Activated CD4-positive, alpha-beta T cell treated with anti-CD3 and anti-CD28 coated beads, Interleukin-2, amount 10 ng/mL, durations not matched to agents 7 days and 5 days (primary cell): ENCODE data around the gene PTPRU. TPM values are rescaled to one million over a fixed set of nuclear protein-coding genes. Genes with fewer than 3 reads are reported as not detected.

Experiments
- CTCF ChIA-PET: fragments of 350-600 bp; sonication (Branson Sonifier 250); formaldehyde crosslinking; loops from one replicate; lab custom pipeline; 2021; ENCODE audit warnings: antibody characterized with exemption; lab: Charles Lee
- POLR2A ChIA-PET: fragments of 350-600 bp; sonication (Branson Sonifier 250); formaldehyde crosslinking; loops from one replicate; lab custom pipeline; 2021; ENCODE audit warnings: antibody characterized with exemption; lab: Charles Lee
- DNase-seq: peaks from one replicate; pipeline ENCODE4 v3.0.0-alpha.2; 2020
- H3K27ac Mint-ChIP-seq: one replicate; pipeline ENCODE4 v1.8.0; 2021; ENCODE audit warnings: mild to moderate bottlenecking, moderate library complexity, mixed read lengths
- H3K27me3 Mint-ChIP-seq: one replicate; pipeline ENCODE4 v1.8.0; 2021; ENCODE audit warnings: mixed read lengths
- H3K36me3 Mint-ChIP-seq: one replicate; pipeline ENCODE4 v1.8.0; 2021; ENCODE audit warnings: low read depth, mixed read lengths
- H3K4me1 Mint-ChIP-seq: one replicate; pipeline ENCODE4 v1.8.0; 2021; ENCODE audit warnings: mixed read lengths
- H3K4me3 Mint-ChIP-seq: one replicate; pipeline ENCODE4 v1.8.0; 2021; ENCODE audit warnings: mild to moderate bottlenecking, moderate library complexity, mixed read lengths
- H3K9me3 Mint-ChIP-seq: one replicate; pipeline ENCODE4 v1.8.0; 2021; ENCODE audit warnings: mixed read lengths
- total RNA-seq, 2 experiments: library from RNA; stranded (reverse); gene quantifications; one replicate each; pipeline ENCODE4 v1.2.3, GENCODE V29; 2021

PTPRU gene
- total RNA-seq, 2 experiments from 2014 or later = 0.22 to 0.31 TPM

- no peaks in the 10 kb centered on the region for H3K4me1 Mint-ChIP-seq
- no peak for DNase-seq
- CTCF ChIA-PET = interaction anchor here (1.2 kb wide), 1 partner anchor 10 kb away, joined by 3 read pairs; no protein-coding TSS in a partner anchor
- H3K27ac Mint-ChIP-seq = no peak overlapping the region
- no peak overlapping the region for H3K4me3 Mint-ChIP-seq
- H3K36me3 Mint-ChIP-seq = no peaks in the 10 kb centered on the region
- no peaks in the 10 kb centered on the region for H3K9me3 Mint-ChIP-seq
- H3K27me3 Mint-ChIP-seq = no peaks in the 10 kb centered on the region
- POLR2A ChIA-PET = no interaction called here
Observed at GRCh38 chr1:29322861-29323585, 86.7 kb downstream of the PTPRU start.

DNA sequence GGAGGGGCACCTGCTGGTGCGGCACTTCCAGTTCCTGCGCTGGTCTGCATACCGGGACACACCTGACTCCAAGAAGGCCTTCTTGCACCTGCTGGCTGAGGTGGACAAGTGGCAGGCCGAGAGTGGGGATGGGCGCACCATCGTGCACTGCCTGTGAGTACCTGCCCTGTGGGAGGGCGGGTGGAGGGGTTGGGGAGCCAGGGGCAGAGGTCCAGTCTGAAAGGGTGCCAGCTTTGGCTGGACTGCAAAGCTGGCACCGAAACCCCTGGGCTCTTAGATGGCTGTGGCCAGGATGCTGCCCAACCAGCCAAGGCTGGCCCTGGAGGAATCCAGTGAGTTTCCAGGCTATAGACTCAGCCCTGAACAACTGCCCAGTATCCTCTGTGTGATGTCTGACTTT is 87.3 kb downstream of the PTPRU start:
- ChIA-PET POLR2A (no interaction called here), CTCF (interaction anchor here (1.2 kb wide), 1 partner anchor 10 kb away, joined by 3 read pairs; no protein-coding TSS in a partner anchor)
- no peaks in the 10 kb centered on the region for H3K4me1 Mint-ChIP-seq
- H3K27ac Mint-ChIP-seq = no peak overlapping the region
- H3K4me3 Mint-ChIP-seq = no peak overlapping the region
- H3K27me3 Mint-ChIP-seq = no peaks in the 10 kb centered on the region
- DNase-seq = no peak
- H3K9me3 Mint-ChIP-seq = no peaks in the 10 kb centered on the region
- H3K36me3 Mint-ChIP-seq = no peaks in the 10 kb centered on the region

DNA sequence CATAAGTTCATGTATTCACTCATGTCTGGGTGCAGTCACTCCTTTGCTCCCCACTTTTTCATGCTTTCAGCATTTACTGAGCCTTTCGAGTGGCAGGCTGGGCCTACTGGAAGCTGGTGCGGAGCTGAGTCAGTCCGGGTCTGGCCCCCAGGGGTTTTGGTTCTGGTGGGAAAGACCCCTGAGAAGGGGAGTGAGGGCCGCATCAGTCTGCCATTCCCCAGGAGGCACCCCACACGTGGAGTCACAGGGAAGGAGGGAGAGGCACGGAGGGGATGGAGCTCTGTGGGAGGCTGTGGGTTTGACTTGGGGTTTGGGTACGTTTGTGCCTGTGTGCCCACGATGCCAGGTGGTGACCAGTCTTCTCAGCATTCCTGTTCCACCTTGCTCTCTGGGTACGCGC is 87.9 kb downstream of the PTPRU start:
- no peak for DNase-seq
- Mint-ChIP-seq H3K9me3 (no peaks in the 10 kb centered on the region), H3K36me3 (no peaks in the 10 kb centered on the region), H3K27ac (no peak overlapping the region), H3K4me3 (no peak overlapping the region), H3K27me3 (no peaks in the 10 kb centered on the region), H3K4me1 (no peaks in the 10 kb centered on the region)
- ChIA-PET POLR2A (no interaction called here), CTCF (no interaction called here)

DNA sequence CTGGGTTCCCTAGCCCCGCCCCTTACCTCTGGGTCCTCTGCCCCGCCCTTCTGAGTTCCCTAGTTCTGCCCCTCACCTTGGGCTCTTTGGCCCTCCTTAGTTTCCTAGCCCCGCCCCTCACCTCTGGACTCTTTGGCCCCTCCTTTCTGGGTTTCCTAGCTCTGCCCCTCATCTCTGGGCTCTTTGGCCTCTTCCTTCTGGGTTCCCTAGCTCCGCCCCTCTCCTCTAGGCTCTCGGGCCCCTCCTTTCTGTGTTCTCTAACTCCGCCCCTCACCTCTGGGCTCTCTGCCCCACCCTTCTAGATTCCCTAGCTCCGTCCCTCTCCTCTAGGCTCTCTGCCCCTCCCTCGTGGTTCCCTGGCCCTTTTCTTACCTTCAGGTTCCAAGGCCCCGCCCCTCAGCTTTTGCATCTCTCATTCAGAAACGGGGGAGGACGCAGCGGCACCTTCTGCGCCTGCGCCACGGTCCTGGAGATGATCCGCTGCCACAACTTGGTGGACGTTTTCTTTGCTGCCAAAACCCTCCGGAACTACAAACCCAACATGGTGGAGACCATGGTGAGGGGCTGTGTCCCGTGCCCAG is 88.5 kb downstream of the PTPRU start:
- no peaks in the 10 kb centered on the region for H3K27me3 Mint-ChIP-seq
- no peak for DNase-seq
- no peaks in the 10 kb centered on the region for H3K4me1 Mint-ChIP-seq

DNA sequence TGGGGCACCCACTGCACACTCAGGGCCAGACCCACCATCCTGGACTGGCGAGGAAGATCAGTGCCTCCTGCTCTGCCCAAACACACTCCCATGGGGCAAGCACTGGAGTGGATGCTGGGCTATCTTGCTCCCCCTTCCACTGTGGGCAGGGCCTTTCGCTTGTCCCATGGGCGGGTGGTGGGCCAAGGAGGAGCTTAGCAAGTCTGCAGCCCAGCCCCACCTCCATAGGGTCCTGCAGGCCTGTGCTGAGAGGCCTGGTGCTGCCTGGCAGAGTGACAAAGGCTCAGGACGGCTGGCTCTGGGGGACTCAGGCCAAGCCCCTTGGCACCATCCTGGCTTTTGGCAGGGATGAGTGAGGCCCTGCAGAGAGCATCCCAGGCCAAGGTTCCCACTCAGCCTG is 89.4 kb downstream of the PTPRU start:
- ChIA-PET POLR2A (no interaction called here), CTCF (no interaction called here)
- H3K36me3 Mint-ChIP-seq = no peaks in the 10 kb centered on the region
- DNase-seq = no peak
- H3K27ac Mint-ChIP-seq = no peak overlapping the region
- H3K4me1 Mint-ChIP-seq = no peaks in the 10 kb centered on the region
- H3K4me3 Mint-ChIP-seq = no peak overlapping the region
- H3K9me3 Mint-ChIP-seq = no peaks in the 10 kb centered on the region
- H3K27me3 Mint-ChIP-seq = no peaks in the 10 kb centered on the region

More for the DNA sequence above, 88.5 kb downstream of the PTPRU start:
- CTCF ChIA-PET = no interaction called here
- POLR2A ChIA-PET = no interaction called here
- no peaks in the 10 kb centered on the region for H3K9me3 Mint-ChIP-seq
- no peak overlapping the region for H3K27ac Mint-ChIP-seq
- no peak overlapping the region for H3K4me3 Mint-ChIP-seq
- no peaks in the 10 kb centered on the region for H3K36me3 Mint-ChIP-seq

GRCh38 chr1:29326123-29326522 is 89.8 kb downstream of the PTPRU start:
- Mint-ChIP-seq H3K4me1 (no peaks in the 10 kb centered on the region), H3K27ac (no peak overlapping the region), H3K4me3 (no peak overlapping the region), H3K27me3 (no peaks in the 10 kb centered on the region), H3K36me3 (no peaks in the 10 kb centered on the region), H3K9me3 (no peaks in the 10 kb centered on the region)
- DNase-seq = no peak
- ChIA-PET POLR2A (no interaction called here), CTCF (no interaction called here)

DNA sequence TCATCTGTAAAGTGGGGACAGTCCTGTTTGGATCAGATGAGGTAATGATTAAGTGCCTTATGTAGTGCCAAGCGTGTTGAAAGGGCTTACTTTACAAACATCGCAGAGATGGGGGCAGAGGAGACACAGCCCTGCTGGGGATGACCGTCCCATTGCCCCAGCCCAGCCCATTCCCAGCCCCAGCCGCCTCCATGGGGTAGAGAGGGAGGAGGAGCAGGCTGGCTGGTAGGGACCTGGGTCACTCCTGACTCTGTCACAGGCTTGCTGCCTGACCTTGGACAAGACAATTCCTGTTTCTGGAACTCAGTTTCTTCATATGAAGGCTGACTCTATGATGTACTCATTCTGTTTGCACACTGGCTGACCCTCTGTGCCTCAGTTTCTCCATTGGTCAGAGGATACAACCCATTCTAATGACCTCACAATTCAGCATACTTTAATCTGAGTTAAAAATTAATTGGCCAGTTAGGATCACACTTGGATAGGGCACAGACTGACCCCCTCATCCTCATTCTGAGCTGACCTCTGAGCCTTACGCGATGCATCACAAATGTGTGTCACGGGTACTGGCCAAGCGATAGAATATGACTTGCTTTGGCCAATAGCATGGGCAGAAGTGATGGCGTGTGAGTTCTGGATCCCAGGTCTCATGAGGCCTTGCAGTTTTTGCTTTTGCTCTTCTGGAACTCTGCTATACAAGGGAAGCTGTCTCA is 91.1 kb downstream of the PTPRU start:
- ChIA-PET CTCF (interaction anchor here (0.6 kb wide), 1 partner anchor 91 kb away, joined by 5 read pairs; no protein-coding TSS in a partner anchor), POLR2A (no interaction called here)
- Mint-ChIP-seq H3K27ac (no peak overlapping the region), H3K36me3 (no peaks in the 10 kb centered on the region), H3K9me3 (no peaks in the 10 kb centered on the region), H3K27me3 (peaks cover 3% of the 10 kb centered on the region), H3K4me1 (no peaks in the 10 kb centered on the region), H3K4me3 (no peak overlapping the region)
- no peak for DNase-seq

GRCh38 chr1:29329022-29329775 is 92.9 kb downstream of the PTPRU start:
- no peaks in the 10 kb centered on the region for H3K4me1 Mint-ChIP-seq
- H3K36me3 Mint-ChIP-seq = no peaks in the 10 kb centered on the region
- H3K9me3 Mint-ChIP-seq = no peaks in the 10 kb centered on the region
- peaks cover 8% of the 10 kb centered on the region for H3K27me3 Mint-ChIP-seq
- ChIA-PET POLR2A (no interaction called here), CTCF (no interaction called here)
- H3K4me3 Mint-ChIP-seq = no peak overlapping the region
- no peak for DNase-seq
- no peak overlapping the region for H3K27ac Mint-ChIP-seq

- Mint-ChIP-seq H3K27me3 (peaks cover 8% of the 10 kb centered on the region), H3K9me3 (no peaks in the 10 kb centered on the region), H3K36me3 (no peaks in the 10 kb centered on the region), H3K4me3 (no peak overlapping the region), H3K27ac (no peak overlapping the region), H3K4me1 (no peaks in the 10 kb centered on the region)
- ChIA-PET POLR2A (no interaction called here), CTCF (no interaction called here)
- no peak for DNase-seq
Observed at GRCh38 chr1:29330089-29330488, 93.8 kb downstream of the PTPRU start.

- Mint-ChIP-seq H3K4me3 (no peak overlapping the region), H3K4me1 (no peaks in the 10 kb centered on the region), H3K27me3 (peaks cover 11% of the 10 kb centered on the region), H3K27ac (no peak overlapping the region), H3K9me3 (no peaks in the 10 kb centered on the region), H3K36me3 (no peaks in the 10 kb centered on the region)
- DNase-seq = no peak
- CTCF ChIA-PET = no interaction called here
- POLR2A ChIA-PET = no interaction called here
Observed at GRCh38 chr1:29330856-29331255, 94.5 kb downstream of the PTPRU start.

GRCh38 chr1:29331309-29331708 is 95.0 kb downstream of the PTPRU start:
- Mint-ChIP-seq H3K4me1 (no peaks in the 10 kb centered on the region), H3K27ac (no peak overlapping the region), H3K27me3 (peaks cover 11% of the 10 kb centered on the region), H3K9me3 (no peaks in the 10 kb centered on the region), H3K36me3 (no peaks in the 10 kb centered on the region), H3K4me3 (no peak overlapping the region)
- ChIA-PET CTCF (no interaction called here), POLR2A (no interaction called here)
- no peak for DNase-seq

- Mint-ChIP-seq H3K4me3 (no peak overlapping the region), H3K27ac (no peak overlapping the region), H3K36me3 (no peaks in the 10 kb centered on the region), H3K4me1 (no peaks in the 10 kb centered on the region), H3K9me3 (no peaks in the 10 kb centered on the region), H3K27me3 (peaks cover 13% of the 10 kb centered on the region)
- no peak for DNase-seq
- ChIA-PET CTCF (interaction anchor here (0.6 kb wide), 1 partner anchor 482 kb away, joined by 4 read pairs; no protein-coding TSS in a partner anchor), POLR2A (no interaction called here)
Observed at GRCh38 chr1:29331729-29332128, 95.4 kb downstream of the PTPRU start.
